Measurements from ENCODE around the gene ITGA11.

Gene ITGA11

GRCh38 chr15:68413363-68414205 lies 18.4 kb downstream of the ITGA11 start:
- H3K4me3 ChIP-seq (ENCODE audit: low read length): no peak overlapping the region
- TF ChIP-seq, protein P1, sequence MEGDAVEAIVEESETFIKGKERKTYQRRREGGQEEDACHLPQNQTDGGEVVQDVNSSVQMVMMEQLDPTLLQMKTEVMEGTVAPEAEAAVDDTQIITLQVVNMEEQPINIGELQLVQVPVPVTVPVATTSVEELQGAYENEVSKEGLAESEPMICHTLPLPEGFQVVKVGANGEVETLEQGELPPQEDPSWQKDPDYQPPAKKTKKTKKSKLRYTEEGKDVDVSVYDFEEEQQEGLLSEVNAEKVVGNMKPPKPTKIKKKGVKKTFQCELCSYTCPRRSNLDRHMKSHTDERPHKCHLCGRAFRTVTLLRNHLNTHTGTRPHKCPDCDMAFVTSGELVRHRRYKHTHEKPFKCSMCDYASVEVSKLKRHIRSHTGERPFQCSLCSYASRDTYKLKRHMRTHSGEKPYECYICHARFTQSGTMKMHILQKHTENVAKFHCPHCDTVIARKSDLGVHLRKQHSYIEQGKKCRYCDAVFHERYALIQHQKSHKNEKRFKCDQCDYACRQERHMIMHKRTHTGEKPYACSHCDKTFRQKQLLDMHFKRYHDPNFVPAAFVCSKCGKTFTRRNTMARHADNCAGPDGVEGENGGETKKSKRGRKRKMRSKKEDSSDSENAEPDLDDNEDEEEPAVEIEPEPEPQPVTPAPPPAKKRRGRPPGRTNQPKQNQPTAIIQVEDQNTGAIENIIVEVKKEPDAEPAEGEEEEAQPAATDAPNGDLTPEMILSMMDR (IDR thresholded peaks at IDR 0.05; ENCODE audit: insufficient read depth, low read depth, low read length, missing control alignments): no peak
- no peak for DNase-seq (ENCODE audit: low read depth)

DNA sequence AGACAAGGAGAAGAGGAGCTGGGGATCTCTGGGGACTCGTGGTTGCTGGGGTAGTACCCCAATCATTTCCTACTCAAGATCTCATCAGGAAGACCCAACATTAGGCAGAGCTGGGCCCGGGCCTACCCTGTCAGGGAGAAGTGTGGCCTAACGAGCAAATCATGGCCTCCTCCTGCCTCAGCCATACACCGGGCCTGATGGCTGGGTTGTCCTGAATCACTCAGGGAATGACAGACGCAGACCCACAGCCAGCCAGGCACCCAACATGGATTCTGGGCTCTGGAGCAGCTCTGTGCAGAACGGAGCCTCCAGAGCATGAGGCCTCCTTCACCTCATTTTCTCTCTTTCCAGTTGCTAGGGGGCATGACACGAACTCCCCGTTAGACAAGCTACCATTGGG lies 19.7 kb downstream of the ITGA11 start:
- no peak overlapping the region for H3K4me3 ChIP-seq (ENCODE audit: low read length)
- TF ChIP-seq, protein P1 (IDR thresholded peaks at IDR 0.05; ENCODE audit: insufficient read depth, low read depth, low read length, missing control alignments): no peak
- no peak for DNase-seq (ENCODE audit: low read depth)

DNA sequence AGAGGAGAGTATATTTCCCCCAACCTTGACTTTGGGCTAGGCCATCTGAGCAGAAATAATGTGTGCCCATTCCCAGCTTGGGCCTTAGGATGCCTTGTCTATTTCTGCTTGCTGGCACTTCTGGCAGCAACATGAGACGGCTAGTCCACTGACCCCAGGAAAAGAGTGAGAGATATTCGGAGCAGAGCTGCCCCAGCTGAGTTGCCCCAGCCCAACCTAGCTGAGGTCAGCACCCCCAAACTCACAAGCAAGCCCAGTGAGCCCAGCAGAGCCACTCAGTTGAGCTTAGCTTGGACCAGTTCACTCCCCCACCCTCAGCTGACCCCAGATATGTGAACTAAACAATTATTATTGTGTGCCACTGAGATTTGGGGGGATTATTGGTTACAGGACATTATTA lies 20.2 kb downstream of the ITGA11 start:
- no peak overlapping the region for H3K4me3 ChIP-seq (ENCODE audit: low read length)
- DNase-seq (ENCODE audit: low read depth): no peak
- TF ChIP-seq, protein P1 (IDR thresholded peaks at IDR 0.05; ENCODE audit: insufficient read depth, low read depth, low read length, missing control alignments): no peak

GRCh38 chr15:68411343-68411675 lies 20.7 kb downstream of the ITGA11 start:
- TF ChIP-seq, protein P1 (IDR thresholded peaks at IDR 0.05; ENCODE audit: insufficient read depth, low read depth, low read length, missing control alignments): no peak
- DNase-seq (ENCODE audit: low read depth): no peak

GRCh38 chr15:68410466-68411342 lies 21.3 kb downstream of the ITGA11 start:
- no peak for DNase-seq (ENCODE audit: low read depth)
- TF ChIP-seq, protein P1 (IDR thresholded peaks at IDR 0.05; ENCODE audit: insufficient read depth, low read depth, low read length, missing control alignments): no peak
- H3K4me3 ChIP-seq (ENCODE audit: low read length): no peak overlapping the region

More at GRCh38 chr15:68411343-68411675, 20.7 kb downstream of the ITGA11 start:
- no peak overlapping the region for H3K4me3 ChIP-seq (ENCODE audit: low read length)

DNA sequence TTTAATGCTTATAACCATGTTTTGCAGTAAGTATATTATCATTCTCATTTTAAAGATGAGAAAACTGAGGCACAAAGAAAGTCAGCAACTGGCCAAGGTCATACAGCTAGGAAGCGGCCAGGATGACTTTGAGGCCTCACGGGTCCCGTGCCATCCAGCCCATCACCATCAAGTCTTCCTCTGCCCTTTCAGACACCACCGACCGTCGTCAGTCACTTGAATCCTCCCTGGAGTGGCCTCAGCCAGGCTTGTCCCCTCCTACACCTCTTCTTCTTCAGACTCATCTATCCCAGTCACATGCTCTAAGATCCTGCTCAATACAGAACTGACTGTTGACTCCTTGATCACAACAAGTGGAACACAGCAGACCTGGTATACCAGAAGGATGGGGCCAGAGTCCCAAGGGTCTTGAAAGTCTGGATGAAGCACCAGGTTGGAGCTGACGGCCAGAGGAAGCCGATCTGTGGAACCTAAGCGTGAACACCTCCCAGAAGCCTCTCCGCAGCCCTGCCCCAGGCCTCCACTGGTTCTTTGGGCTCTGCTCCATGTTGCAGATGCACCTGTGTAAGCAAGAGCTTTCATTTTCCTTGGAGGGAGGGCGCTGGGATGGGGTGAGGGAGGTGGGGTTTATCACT lies 22.1 kb downstream of the ITGA11 start:
- no peak for DNase-seq (ENCODE audit: low read depth)
- TF ChIP-seq, protein P1 (IDR thresholded peaks at IDR 0.05; ENCODE audit: insufficient read depth, low read depth, low read length, missing control alignments): no peak
- no peak overlapping the region for H3K4me3 ChIP-seq (ENCODE audit: low read length)

All from epithelial cell of esophagus (primary cell).